ENCODE measurements around the gene SEMA4D.

The SEMA4D gene

GRCh38 chr9:89356782-89357181 lies 141.1 kb downstream of the SEMA4D start:
- no peak for DNase-seq (ENCODE audit: extremely low read depth, insufficient read length)
- no peak overlapping the region for H3K4me3 ChIP-seq (replicated peaks; ENCODE audit: low read depth, low read length)
- no peak for TF ChIP-seq CTCF (IDR thresholded peaks at IDR 0.05; ENCODE audit: insufficient read depth, low read length, poor library complexity, severe bottlenecking)

GRCh38 chr9:89354471-89354870 lies 143.4 kb downstream of the SEMA4D start:
- Histone ChIP-seq H3K27me3 (replicated peaks; ENCODE audit: control insufficient read depth, insufficient read depth, low read length) (no peaks in the 10 kb centered on the region), H3K4me3 (replicated peaks; ENCODE audit: low read depth, low read length) (no peak overlapping the region), H3K36me3 (ENCODE audit: control insufficient read depth, insufficient read depth, low read length) (peaks cover 49% of the 10 kb centered on the region)
- TF ChIP-seq CTCF (IDR thresholded peaks at IDR 0.05; ENCODE audit: insufficient read depth, low read length, poor library complexity, severe bottlenecking): no peak
- DNase-seq (ENCODE audit: extremely low read depth, insufficient read length): no peak

More at GRCh38 chr9:89356782-89357181, 141.1 kb downstream of the SEMA4D start:
- Histone ChIP-seq H3K36me3 (ENCODE audit: control insufficient read depth, insufficient read depth, low read length) (peaks cover 43% of the 10 kb centered on the region), H3K27me3 (replicated peaks; ENCODE audit: control insufficient read depth, insufficient read depth, low read length) (no peaks in the 10 kb centered on the region)

GRCh38 chr9:89353989-89354388 lies 143.9 kb downstream of the SEMA4D start:
- TF ChIP-seq CTCF (IDR thresholded peaks at IDR 0.05; ENCODE audit: insufficient read depth, low read length, poor library complexity, severe bottlenecking): no peak
- H3K36me3 ChIP-seq (ENCODE audit: control insufficient read depth, insufficient read depth, low read length): peaks cover 48% of the 10 kb centered on the region

GRCh38 chr9:89352874-89353649 lies 144.9 kb downstream of the SEMA4D start:
- Histone ChIP-seq H3K4me3 (replicated peaks; ENCODE audit: low read depth, low read length) (no peak overlapping the region), H3K36me3 (ENCODE audit: control insufficient read depth, insufficient read depth, low read length) (peaks cover 45% of the 10 kb centered on the region)
- no peak for TF ChIP-seq CTCF (IDR thresholded peaks at IDR 0.05; ENCODE audit: insufficient read depth, low read length, poor library complexity, severe bottlenecking)

More at GRCh38 chr9:89353989-89354388, 143.9 kb downstream of the SEMA4D start:
- Histone ChIP-seq H3K27me3 (replicated peaks; ENCODE audit: control insufficient read depth, insufficient read depth, low read length) (no peaks in the 10 kb centered on the region), H3K4me3 (replicated peaks; ENCODE audit: low read depth, low read length) (no peak overlapping the region)
- DNase-seq (ENCODE audit: extremely low read depth, insufficient read length): no peak

GRCh38 chr9:89352451-89352850 lies 145.5 kb downstream of the SEMA4D start:
- Histone ChIP-seq H3K36me3 (ENCODE audit: control insufficient read depth, insufficient read depth, low read length) (peaks cover 41% of the 10 kb centered on the region), H3K4me3 (replicated peaks; ENCODE audit: low read depth, low read length) (no peak overlapping the region), H3K27me3 (replicated peaks; ENCODE audit: control insufficient read depth, insufficient read depth, low read length) (no peaks in the 10 kb centered on the region)
- TF ChIP-seq CTCF (IDR thresholded peaks at IDR 0.05; ENCODE audit: insufficient read depth, low read length, poor library complexity, severe bottlenecking): no peak
- DNase-seq (ENCODE audit: extremely low read depth, insufficient read length): no peak

More at GRCh38 chr9:89352874-89353649, 144.9 kb downstream of the SEMA4D start:
- H3K27me3 ChIP-seq (replicated peaks; ENCODE audit: control insufficient read depth, insufficient read depth, low read length): no peaks in the 10 kb centered on the region
- no peak for DNase-seq (ENCODE audit: extremely low read depth, insufficient read length)

Data from GM06990 (cell line).